Testis (tissue), 3 donors: ENCODE results near the gene KCNQ1OT1. TPM values are rescaled to one million over a fixed set of nuclear protein-coding genes. Genes with fewer than 3 reads are reported as not detected.

Experiments used
- DNase-seq: peaks from one replicate; pipeline ENCODE4 v3.0.0-alpha.2; 2019
- H3K27ac ChIP-seq, 2 donors: fragments of 200-600 bp; sonication (generic); one replicate each; pipeline ENCODE4 v1.5.1; 2019
- H3K27me3 ChIP-seq: fragments of 200-600 bp; sonication (generic); one replicate; pipeline ENCODE4 v1.5.1; 2019
- H3K36me3 ChIP-seq: fragments of 200-600 bp; sonication (generic); one replicate; pipeline ENCODE4 v1.5.1; 2017; ENCODE audit warnings: low read depth; ENCODE audit errors: missing control alignments
- H3K4me1 ChIP-seq: fragments of 200-600 bp; sonication (generic); one replicate; pipeline ENCODE4 v1.5.1; 2019
- H3K4me3 ChIP-seq, 2 donors: fragments of 200-600 bp; sonication (generic); one replicate each; pipeline ENCODE4 v1.5.1; 2017 to 2019
- H3K9me3 ChIP-seq: fragments of 200-600 bp; sonication (generic); one replicate; pipeline ENCODE4 v1.5.1; 2017
- POLR2A ChIP-seq: fragments of 450-650 bp; IDR thresholded peaks from one replicate; pipeline ENCODE4 v1.6.1; 2017; ENCODE audit warnings: antibody characterized with exemption, mild to moderate bottlenecking, moderate library complexity
- WGBS, 2 donors: methylation state at CpG; one replicate each; pipeline ENCODE4 v1.1.5; 2018; 5-methylcytosine and 5-hydroxymethylcytosine counted together
- intact Hi-C: fragments of 100-400 bp; cut with DNase I; formaldehyde crosslinking; loops from one replicate; pipeline ENCODE4 v1.15.1; 2023; ENCODE audit warnings: low total_unique reads
- polyA plus RNA-seq: library from polyadenylated mRNA; stranded (reverse); fragments of 350-450 nt; fragmentation: Illumina TruSeq; extraction: RNeasy Lipid Tissue Mini Kit (QIAGEN cat#74804); gene quantifications from one replicate; pipeline ENCODE4 v1.2.3, GENCODE V29; 2014; ENCODE audit warnings: low read depth, low replicate concordance; ENCODE audit not compliant: insufficient read depth
- total RNA-seq, 2 donors: library from RNA; depleted of rRNA; stranded (reverse); fragments of >200 nt; gene quantifications; one replicate each; pipeline ENCODE4 v1.2.3, GENCODE V29; 2016
- TF ChIP-seq, protein P1 (sequence below), 3 experiments: fragments of 450-650 bp in 2 of 3; fragments of 200-600 bp in 1 of 3; sonication (generic) in 1 of 3; IDR thresholded peaks; one replicate each; pipeline ENCODE4 v1.5.1; 2016 to 2019; ENCODE audit warnings: antibody characterized with exemption in 3 of 3, mild to moderate bottlenecking in 2 of 3, moderate library complexity in 1 of 3

Gene KCNQ1OT1
- total and polyA plus RNA-seq, 3 donors from 2014 or later: 0.20 to 5.9 (median 4.0) TPM

DNA sequence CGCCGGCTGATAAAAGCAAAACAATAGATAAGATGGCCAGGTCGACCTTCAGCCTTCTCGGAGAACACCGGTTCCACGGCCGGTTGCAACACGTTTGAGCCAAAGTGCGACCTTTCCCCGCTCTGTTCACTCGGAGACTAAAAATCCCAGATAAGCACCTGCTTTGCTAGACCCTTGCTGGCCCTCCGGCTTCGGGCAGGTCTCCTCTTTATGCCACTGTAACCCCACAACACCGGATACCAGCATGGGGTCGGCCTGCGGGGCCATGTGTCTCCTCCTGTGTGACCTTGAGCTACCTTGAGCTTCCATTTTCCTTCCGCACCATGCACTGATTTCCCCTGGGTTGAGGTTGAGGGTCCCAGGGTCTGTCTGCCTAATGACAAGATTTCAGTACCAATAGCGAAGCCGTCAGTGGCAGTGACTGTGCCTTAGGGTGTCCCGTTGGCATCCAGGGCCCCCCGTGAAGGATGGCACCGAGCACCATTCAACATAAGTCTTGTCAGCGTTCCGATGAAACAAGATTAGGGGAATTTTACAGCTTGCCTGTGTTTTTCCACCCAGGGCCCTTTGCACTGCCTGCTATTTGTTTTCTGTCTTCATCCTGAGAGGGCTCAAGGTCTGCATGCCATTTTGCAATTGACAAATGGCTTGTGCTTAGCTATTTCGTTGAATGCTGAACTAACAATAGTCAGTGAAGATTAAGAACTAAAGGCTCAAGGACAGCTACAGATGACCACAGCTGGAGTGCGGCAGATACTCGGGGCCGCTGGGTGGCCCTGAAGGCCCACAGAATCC is 136.4 kb downstream of the KCNQ1OT1 start:
- no peak for DNase-seq
- 88% methylated on average over 26 to 28 of the region's 28 CpGs for WGBS, 2 donors
- peaks cover 6% of the 10 kb centered on the region for H3K4me1 ChIP-seq
- no peak overlapping the region for H3K4me3 ChIP-seq
- H3K36me3 ChIP-seq: no peaks in the 10 kb centered on the region
- TF ChIP-seq, protein P1, sequence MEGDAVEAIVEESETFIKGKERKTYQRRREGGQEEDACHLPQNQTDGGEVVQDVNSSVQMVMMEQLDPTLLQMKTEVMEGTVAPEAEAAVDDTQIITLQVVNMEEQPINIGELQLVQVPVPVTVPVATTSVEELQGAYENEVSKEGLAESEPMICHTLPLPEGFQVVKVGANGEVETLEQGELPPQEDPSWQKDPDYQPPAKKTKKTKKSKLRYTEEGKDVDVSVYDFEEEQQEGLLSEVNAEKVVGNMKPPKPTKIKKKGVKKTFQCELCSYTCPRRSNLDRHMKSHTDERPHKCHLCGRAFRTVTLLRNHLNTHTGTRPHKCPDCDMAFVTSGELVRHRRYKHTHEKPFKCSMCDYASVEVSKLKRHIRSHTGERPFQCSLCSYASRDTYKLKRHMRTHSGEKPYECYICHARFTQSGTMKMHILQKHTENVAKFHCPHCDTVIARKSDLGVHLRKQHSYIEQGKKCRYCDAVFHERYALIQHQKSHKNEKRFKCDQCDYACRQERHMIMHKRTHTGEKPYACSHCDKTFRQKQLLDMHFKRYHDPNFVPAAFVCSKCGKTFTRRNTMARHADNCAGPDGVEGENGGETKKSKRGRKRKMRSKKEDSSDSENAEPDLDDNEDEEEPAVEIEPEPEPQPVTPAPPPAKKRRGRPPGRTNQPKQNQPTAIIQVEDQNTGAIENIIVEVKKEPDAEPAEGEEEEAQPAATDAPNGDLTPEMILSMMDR (IDR thresholded peaks at IDR 0.05): no peak
- TF ChIP-seq POLR2A: no peak
- H3K27ac ChIP-seq: no peak overlapping the region
- intact Hi-C loops: no loop called here
- H3K9me3 ChIP-seq: no peaks in the 10 kb centered on the region
- H3K27me3 ChIP-seq: no peaks in the 10 kb centered on the region

DNA sequence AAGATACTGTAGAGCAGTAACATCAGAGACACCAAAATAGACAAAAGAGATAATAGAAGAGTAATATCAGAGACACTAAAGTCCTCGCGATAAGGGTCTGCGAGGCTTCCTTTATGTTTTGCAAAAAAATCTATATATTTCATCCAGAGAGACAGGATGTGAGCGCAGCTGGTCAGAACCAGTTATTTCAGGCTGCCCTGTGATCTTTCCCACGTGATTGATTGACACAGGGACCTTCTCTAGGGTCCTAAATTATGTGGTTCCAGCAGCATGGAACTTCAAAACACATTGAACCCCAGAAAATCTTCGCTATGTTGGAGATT is 136.9 kb downstream of the KCNQ1OT1 start:
- Histone ChIP-seq H3K36me3 (no peaks in the 10 kb centered on the region), H3K9me3 (no peaks in the 10 kb centered on the region), H3K4me1 (peaks cover 6% of the 10 kb centered on the region), H3K27me3 (no peaks in the 10 kb centered on the region), H3K4me3 (no peak overlapping the region), H3K27ac (no peak overlapping the region)
- no peak for DNase-seq
- WGBS, 2 donors: 90 to 91% methylated on average over 6 of the region's 6 CpGs
- intact Hi-C loops: no loop called here
- TF ChIP-seq POLR2A: no peak
- TF ChIP-seq, protein P1 (IDR thresholded peaks at IDR 0.05): no peak

DNA sequence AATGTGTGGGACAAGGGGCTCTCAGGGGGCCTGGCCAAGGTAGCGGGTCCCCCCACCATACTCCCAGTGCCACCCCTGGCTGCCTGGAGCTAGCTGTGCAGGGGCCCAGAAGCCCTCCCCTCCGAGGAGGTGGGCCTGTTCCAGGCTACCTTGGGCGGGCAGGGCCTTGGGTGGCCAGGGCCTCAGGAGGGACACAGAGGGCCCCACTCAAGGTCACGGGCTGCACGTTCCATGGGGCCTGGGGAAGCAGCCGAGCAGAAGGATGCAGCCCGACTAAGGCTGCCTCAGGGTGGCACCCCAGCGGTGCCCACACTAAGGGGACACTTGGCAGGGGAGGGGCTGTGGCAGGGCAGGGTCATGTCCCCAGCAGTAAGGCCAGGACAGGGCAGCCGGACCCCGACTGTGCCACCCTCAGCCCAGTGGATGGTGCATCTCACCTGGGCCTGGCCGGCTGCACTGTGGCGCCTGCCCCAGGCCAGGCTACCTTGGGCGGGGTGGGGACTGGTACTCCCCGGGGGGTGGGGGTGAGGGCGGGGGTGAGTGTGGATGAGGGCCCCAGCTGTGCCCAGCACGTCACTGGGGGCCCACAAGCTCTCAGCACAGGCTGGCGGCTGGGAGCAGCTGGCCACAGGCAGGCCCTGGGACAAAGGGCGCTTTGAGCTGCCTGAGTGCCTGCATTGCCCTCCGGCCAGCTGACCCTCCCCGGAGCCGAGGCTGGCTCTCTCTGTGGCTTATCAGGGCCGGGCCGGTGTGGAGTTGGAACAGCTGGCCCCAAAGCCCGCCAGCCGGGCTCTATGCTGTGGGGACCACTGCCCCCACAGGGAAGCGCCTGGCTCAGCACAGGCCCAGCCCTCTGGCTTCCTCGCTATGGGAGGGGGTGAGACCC is 137.9 kb downstream of the KCNQ1OT1 start:
- H3K4me1 ChIP-seq: peaks cover 6% of the 10 kb centered on the region
- no peak for TF ChIP-seq POLR2A
- TF ChIP-seq, protein P1 (IDR thresholded peaks at IDR 0.05): no peak
- no peak overlapping the region for H3K4me3 ChIP-seq
- H3K36me3 ChIP-seq: no peaks in the 10 kb centered on the region
- peak; percentile 63 for DNase-seq
- no peaks in the 10 kb centered on the region for H3K27me3 ChIP-seq
- intact Hi-C loops: no loop called here
- H3K9me3 ChIP-seq: no peaks in the 10 kb centered on the region
- no peak overlapping the region for H3K27ac ChIP-seq
- 63% methylated on average over 22 of the region's 27 CpGs; no CpG with 5 or more reads in 1 of the 2 donors for WGBS, 2 donors

DNA sequence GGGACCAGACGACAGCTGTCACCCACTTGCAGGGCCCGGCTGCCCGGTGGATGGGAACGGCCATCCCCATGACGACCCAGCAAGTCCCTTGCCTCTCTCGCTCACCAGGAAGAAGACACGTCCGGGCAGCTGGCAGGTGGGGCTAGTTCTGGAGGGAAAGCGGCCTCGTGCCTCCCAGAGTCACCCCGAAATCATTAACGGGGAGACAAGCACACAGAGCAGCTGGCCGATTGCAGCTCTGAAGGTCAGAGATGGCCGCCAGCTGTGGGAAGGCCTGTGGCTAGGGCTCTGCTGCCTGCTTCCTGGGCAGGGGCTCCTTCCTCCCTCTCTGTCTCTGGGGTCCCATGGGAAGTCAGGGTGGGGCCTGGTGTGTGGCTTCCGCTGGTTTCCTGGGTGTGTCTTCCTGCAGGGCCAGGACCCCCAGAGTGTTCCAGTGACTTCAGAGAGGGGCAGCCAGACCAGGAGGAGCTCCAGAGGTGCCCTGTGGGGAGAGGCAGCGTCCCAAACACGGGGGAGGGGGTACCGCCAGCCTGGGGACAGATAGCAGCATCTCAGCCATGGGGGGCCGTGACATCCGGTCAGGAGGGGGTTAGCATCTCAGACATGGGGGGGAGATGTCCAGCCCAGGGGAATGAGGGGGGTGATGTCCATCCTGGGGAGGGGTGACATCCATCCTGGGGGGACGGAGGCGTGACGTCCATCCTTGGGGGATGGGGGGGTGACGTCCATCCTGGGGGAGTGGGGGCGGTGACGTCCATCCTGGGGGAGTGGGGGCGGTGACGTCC is 140.1 kb downstream of the KCNQ1OT1 start:
- H3K27ac ChIP-seq: no peak overlapping the region
- 76 to 91% methylated on average over 9 to 19 of the region's 28 CpGs for WGBS, 2 donors
- TF ChIP-seq, protein P1 (IDR thresholded peaks at IDR 0.05): no peak
- no peak for TF ChIP-seq POLR2A
- H3K36me3 ChIP-seq: no peaks in the 10 kb centered on the region
- DNase-seq: no peak
- H3K4me3 ChIP-seq: no peak overlapping the region
- H3K4me1 ChIP-seq: peaks cover 6% of the 10 kb centered on the region
- H3K27me3 ChIP-seq: no peaks in the 10 kb centered on the region
- intact Hi-C loops: no loop called here
- H3K9me3 ChIP-seq: no peaks in the 10 kb centered on the region
